BJ (cell line): ENCODE measurements around the gene POLR3GL. TPM values are rescaled to one million over a fixed set of nuclear protein-coding genes. Genes with fewer than 3 reads are reported as not detected.

Source experiments
- CTCF ChIA-PET: fragments of 350-600 bp; formaldehyde crosslinking; extraction: SDS; loops from one replicate; lab custom pipeline; 2021; ENCODE audit warnings: antibody characterized with exemption, inconsistent platforms; lab: Yijun Ruan, JAX
- POLR2A ChIA-PET: fragments of 300-600 bp; sonication (Branson Sonifier 250); formaldehyde crosslinking; extraction: SDS; loops from one replicate; lab custom pipeline; 2021; ENCODE audit warnings: antibody characterized with exemption; lab: Charles Lee
- DNase-seq: peaks from one replicate; pipeline ENCODE4 v3.0.0-alpha.2; 2011; ENCODE audit warnings: low read depth
- H3K27me3 ChIP-seq: 2 replicates; pipeline ENCODE4 v1.6.0; 2011; ENCODE audit warnings: low read length; ENCODE audit not compliant: control insufficient read depth, insufficient read depth
- H3K36me3 ChIP-seq: 2 replicates; pipeline ENCODE4 v1.5.1; 2011; ENCODE audit warnings: low read length; ENCODE audit not compliant: control insufficient read depth, insufficient read depth
- H3K4me3 ChIP-seq: 2 replicates; pipeline ENCODE4 v1.5.1; 2011; ENCODE audit warnings: low read depth, mild to moderate bottlenecking, control low read depth, low read length
- polyA plus RNA-seq: library from polyadenylated mRNA; depleted of rRNA; stranded (reverse); fragments of >200 nt; gene quantifications from 2 replicates; pipeline ENCODE4 v1.2.3, GENCODE V29; 2011
- TF ChIP-seq, protein P1 (sequence below): IDR thresholded peaks from 2 replicates; pipeline ENCODE4 v1.5.1; 2011; ENCODE audit warnings: low read depth, mild to moderate bottlenecking, control low read depth, inconsistent platforms, low read length, moderate library complexity; ENCODE audit not compliant: insufficient read depth

POLR3GL gene
- polyA plus RNA-seq, 1 experiment = 13.2 TPM

GRCh38 chr1:145972580-145972979 is 8.1 kb downstream of the POLR3GL start:
- ChIA-PET CTCF (interaction anchor here (0.7 to 0.9 kb wide), 2 partner anchors 36 to 66 kb away, joined by 3 to 4 read pairs; no protein-coding TSS in a partner anchor), POLR2A (interaction anchor here (0.6 kb wide), 1 partner anchor 29 kb away, joined by 3 read pairs; no protein-coding TSS in a partner anchor)
- Histone ChIP-seq H3K36me3 (no peaks in the 10 kb centered on the region), H3K4me3 (no peak overlapping the region), H3K27me3 (no peaks in the 10 kb centered on the region)
- TF ChIP-seq, protein P1, sequence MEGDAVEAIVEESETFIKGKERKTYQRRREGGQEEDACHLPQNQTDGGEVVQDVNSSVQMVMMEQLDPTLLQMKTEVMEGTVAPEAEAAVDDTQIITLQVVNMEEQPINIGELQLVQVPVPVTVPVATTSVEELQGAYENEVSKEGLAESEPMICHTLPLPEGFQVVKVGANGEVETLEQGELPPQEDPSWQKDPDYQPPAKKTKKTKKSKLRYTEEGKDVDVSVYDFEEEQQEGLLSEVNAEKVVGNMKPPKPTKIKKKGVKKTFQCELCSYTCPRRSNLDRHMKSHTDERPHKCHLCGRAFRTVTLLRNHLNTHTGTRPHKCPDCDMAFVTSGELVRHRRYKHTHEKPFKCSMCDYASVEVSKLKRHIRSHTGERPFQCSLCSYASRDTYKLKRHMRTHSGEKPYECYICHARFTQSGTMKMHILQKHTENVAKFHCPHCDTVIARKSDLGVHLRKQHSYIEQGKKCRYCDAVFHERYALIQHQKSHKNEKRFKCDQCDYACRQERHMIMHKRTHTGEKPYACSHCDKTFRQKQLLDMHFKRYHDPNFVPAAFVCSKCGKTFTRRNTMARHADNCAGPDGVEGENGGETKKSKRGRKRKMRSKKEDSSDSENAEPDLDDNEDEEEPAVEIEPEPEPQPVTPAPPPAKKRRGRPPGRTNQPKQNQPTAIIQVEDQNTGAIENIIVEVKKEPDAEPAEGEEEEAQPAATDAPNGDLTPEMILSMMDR = no peak
- no peak for DNase-seq

DNA sequence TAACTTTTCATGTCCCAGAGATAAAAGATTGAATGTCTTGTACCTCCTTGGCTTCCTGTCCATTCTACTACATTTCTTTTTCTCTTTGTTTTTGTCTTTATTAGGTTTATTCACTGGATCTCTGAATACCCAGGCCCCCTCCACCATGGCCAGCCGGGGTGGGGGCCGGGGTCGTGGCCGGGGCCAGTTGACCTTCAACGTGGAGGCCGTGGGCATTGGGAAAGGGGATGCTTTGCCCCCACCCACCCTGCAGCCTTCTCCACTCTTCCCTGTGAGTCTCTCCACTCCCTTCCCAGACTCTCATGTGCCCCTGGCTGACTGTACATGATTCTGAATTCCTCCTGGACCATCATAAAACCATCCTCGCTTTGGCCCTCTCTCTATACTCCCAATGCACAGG is 10.2 kb downstream of the POLR3GL start:
- CTCF ChIA-PET = interaction anchor here (0.9 to 7.2 kb wide), 4 partner anchors 18 to 127 kb away, joined by 3 to 171 read pairs (median 72); partner anchors contain the start of genes NUDT17 and TXNIP
- Histone ChIP-seq H3K27me3 (no peaks in the 10 kb centered on the region), H3K4me3 (no peak overlapping the region), H3K36me3 (no peaks in the 10 kb centered on the region)
- no peak for DNase-seq
- POLR2A ChIA-PET = interaction anchor here (0.6 kb wide), 1 partner anchor 402 kb away, joined by 3 read pairs; no protein-coding TSS in a partner anchor
- TF ChIP-seq, protein P1 = no peak

- CTCF ChIA-PET = interaction anchor here (0.6 to 7.2 kb wide), 5 partner anchors 17 to 128 kb away, joined by 3 to 171 read pairs (median 26); partner anchors contain the start of genes NUDT17 and TXNIP
- POLR2A ChIA-PET = interaction anchor here (0.6 kb wide), 1 partner anchor 402 kb away, joined by 3 read pairs; no protein-coding TSS in a partner anchor
- DNase-seq = no peak
- H3K36me3 ChIP-seq = no peaks in the 10 kb centered on the region
- no peak overlapping the region for H3K4me3 ChIP-seq
- no peaks in the 10 kb centered on the region for H3K27me3 ChIP-seq
- TF ChIP-seq, protein P1 = no peak
Measured at GRCh38 chr1:145975216-145975615, 10.7 kb downstream of the POLR3GL start.

DNA sequence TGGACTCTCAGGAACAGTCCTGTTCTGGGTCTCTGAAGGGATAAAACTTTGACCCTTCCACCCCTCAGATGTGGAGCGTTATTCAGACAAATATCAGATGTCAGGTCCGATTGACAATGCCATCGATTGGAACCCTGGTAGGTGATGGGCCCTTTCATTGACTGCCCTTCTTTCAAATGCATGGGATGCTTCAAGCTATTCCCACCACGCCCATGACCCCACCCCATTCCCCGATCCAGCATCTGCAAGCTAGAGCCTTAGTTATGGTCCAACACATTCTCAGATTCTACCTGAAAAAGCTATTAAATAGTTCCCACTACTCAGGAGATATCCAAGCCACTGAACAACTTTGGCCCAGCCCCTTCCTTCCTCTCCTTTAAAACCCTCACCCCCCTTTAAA is 12.5 kb downstream of the POLR3GL start:
- no peak for DNase-seq
- CTCF ChIA-PET = interaction anchor here (1.2 to 7.2 kb wide), 20 partner anchors 8 to 130 kb away, joined by 3 to 171 read pairs (median 7); partner anchors contain the start of genes ANKRD34A, ANKRD35, HJV and LIX1L
- POLR2A ChIA-PET = interaction anchor here (0.6 kb wide), 1 partner anchor 12 kb away, joined by 5 read pairs; the partner anchor contains the start of gene POLR3GL
- Histone ChIP-seq H3K4me3 (no peak overlapping the region), H3K36me3 (no peaks in the 10 kb centered on the region), H3K27me3 (no peaks in the 10 kb centered on the region)
- TF ChIP-seq, protein P1 = no peak
